Measurements from ENCODE around the gene DNAH14.

The DNAH14 gene

GRCh38 chr1:225042263-225042662 lies 112.8 kb downstream of the DNAH14 start:
- in situ Hi-C loops (cut with MboI; ENCODE audit: low pct_unique_long_range_greater_than_20kb, low sequenced_read_pairs, unreplicated experiment), result no loop called here

DNA sequence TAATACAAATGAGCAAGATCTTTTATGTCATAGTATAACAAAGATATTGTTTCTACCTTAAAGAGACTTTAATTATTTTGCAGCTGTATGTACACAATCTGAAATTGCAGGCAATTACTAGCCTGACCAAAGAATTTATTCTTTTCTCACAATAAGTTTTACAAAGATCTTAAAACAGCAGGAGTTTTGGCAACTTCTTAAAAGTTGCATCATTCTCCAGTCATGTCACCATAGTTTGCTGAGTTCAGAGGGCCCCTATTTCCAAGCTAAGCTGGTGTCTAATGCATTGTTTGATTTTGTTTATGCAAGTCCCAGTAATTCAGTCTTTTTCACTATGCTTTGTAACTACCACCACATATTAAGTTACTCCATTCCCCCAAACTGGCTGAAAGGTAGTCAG lies 114.8 kb downstream of the DNAH14 start:
- in situ Hi-C loops (cut with MboI; ENCODE audit: low pct_unique_long_range_greater_than_20kb, low sequenced_read_pairs, unreplicated experiment), result no loop called here
- TF ChIP-seq, protein P1, sequence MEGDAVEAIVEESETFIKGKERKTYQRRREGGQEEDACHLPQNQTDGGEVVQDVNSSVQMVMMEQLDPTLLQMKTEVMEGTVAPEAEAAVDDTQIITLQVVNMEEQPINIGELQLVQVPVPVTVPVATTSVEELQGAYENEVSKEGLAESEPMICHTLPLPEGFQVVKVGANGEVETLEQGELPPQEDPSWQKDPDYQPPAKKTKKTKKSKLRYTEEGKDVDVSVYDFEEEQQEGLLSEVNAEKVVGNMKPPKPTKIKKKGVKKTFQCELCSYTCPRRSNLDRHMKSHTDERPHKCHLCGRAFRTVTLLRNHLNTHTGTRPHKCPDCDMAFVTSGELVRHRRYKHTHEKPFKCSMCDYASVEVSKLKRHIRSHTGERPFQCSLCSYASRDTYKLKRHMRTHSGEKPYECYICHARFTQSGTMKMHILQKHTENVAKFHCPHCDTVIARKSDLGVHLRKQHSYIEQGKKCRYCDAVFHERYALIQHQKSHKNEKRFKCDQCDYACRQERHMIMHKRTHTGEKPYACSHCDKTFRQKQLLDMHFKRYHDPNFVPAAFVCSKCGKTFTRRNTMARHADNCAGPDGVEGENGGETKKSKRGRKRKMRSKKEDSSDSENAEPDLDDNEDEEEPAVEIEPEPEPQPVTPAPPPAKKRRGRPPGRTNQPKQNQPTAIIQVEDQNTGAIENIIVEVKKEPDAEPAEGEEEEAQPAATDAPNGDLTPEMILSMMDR (IDR thresholded peaks at IDR 0.05; ENCODE audit: extremely low read depth, insufficient read depth, missing control alignments), result no peak
- DNase-seq (ENCODE audit: low spot score), result no peak

More at GRCh38 chr1:225042263-225042662, 112.8 kb downstream of the DNAH14 start:
- TF ChIP-seq, protein P1 (IDR thresholded peaks at IDR 0.05; ENCODE audit: extremely low read depth, insufficient read depth, missing control alignments), result no peak
- DNase-seq (ENCODE audit: low spot score), result no peak

- TF ChIP-seq, protein P1 (IDR thresholded peaks at IDR 0.05; ENCODE audit: extremely low read depth, insufficient read depth, missing control alignments), result no peak
- DNase-seq (ENCODE audit: low spot score), result no peak
- in situ Hi-C loops (cut with MboI; ENCODE audit: low pct_unique_long_range_greater_than_20kb, low sequenced_read_pairs, unreplicated experiment), result no loop called here
Observed at GRCh38 chr1:225049594-225049993, 120.1 kb downstream of the DNAH14 start.

DNA sequence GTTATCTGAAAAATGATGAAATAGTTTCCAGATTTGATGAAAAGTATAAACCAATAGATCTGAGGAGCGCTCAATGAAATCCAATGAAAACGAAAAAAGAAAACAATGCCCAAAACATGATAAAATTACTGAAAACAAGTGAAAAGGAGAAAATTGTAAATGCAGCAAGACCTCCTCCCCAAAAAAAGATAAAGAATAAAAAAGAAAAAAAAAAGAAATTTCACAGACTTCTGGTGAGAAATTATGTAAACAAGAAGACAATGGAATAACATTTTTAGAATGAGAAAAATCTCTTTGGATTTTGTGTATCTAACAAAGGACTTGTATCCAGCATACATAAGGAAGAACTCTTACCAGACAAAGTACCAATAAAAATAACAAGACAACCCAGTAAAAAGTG lies 134.2 kb downstream of the DNAH14 start:
- in situ Hi-C loops (cut with MboI; ENCODE audit: low pct_unique_long_range_greater_than_20kb, low sequenced_read_pairs, unreplicated experiment), result loop anchor here (5.0 kb wide), 1 partner anchor 116 kb away; no protein-coding TSS in a partner anchor
- DNase-seq (ENCODE audit: low spot score), result no peak
- TF ChIP-seq, protein P1 (IDR thresholded peaks at IDR 0.05; ENCODE audit: extremely low read depth, insufficient read depth, missing control alignments), result no peak

- DNase-seq (ENCODE audit: low spot score), result no peak
- TF ChIP-seq, protein P1 (IDR thresholded peaks at IDR 0.05; ENCODE audit: extremely low read depth, insufficient read depth, missing control alignments), result no peak
- in situ Hi-C loops (cut with MboI; ENCODE audit: low pct_unique_long_range_greater_than_20kb, low sequenced_read_pairs, unreplicated experiment), result no loop called here
Observed at GRCh38 chr1:225070972-225071371, 141.5 kb downstream of the DNAH14 start.

DNA sequence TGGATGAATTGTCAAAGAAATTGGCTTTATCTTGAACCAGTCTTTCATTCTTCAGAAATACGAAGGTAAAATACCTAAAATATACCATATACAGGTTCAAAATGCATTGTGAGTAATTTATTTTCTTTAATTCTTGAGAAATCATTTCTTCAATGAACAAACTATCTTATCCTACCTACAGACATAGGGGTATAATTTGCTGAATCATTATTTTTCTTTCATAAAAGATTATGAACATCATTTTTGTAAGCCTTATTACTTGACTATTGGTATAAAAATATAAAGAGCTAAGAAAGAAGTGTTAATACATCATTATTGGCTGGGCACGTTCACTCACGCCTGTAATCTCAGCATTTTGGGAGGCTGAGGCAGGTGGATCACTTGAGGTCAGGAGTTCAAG lies 167.7 kb downstream of the DNAH14 start:
- in situ Hi-C loops (cut with MboI; ENCODE audit: low pct_unique_long_range_greater_than_20kb, low sequenced_read_pairs, unreplicated experiment), result no loop called here
- no peak for DNase-seq (ENCODE audit: low spot score)
- TF ChIP-seq, protein P1 (IDR thresholded peaks at IDR 0.05; ENCODE audit: extremely low read depth, insufficient read depth, missing control alignments), result no peak

- in situ Hi-C loops (cut with MboI; ENCODE audit: low pct_unique_long_range_greater_than_20kb, low sequenced_read_pairs, unreplicated experiment), result no loop called here
- TF ChIP-seq, protein P1 (IDR thresholded peaks at IDR 0.05; ENCODE audit: extremely low read depth, insufficient read depth, missing control alignments), result no peak
- DNase-seq (ENCODE audit: low spot score), result no peak
Observed at GRCh38 chr1:225111000-225111399, 181.5 kb downstream of the DNAH14 start.
